IgD-negative memory B cell (primary cell): Measurements from ENCODE around the gene DLST. TPM values are rescaled to one million over a fixed set of nuclear protein-coding genes. Genes with fewer than 3 reads are reported as not detected.

Source experiments
- H3K27ac Mint-ChIP-seq, 3 donors: one replicate each; pipeline ENCODE4 v1.8.0; 2020 to 2022; ENCODE audit warnings: mild to moderate bottlenecking in 3 of 3, mixed read lengths in 3 of 3, moderate library complexity in 1 of 3
- H3K27me3 Mint-ChIP-seq: one replicate; pipeline ENCODE4 v1.8.0; 2021; ENCODE audit warnings: mixed read lengths
- H3K36me3 Mint-ChIP-seq: one replicate; pipeline ENCODE4 v1.8.0; 2020; ENCODE audit warnings: mild to moderate bottlenecking, mixed read lengths
- H3K4me1 Mint-ChIP-seq, 3 donors: one replicate each; pipeline ENCODE4 v1.8.0; 2020 to 2022; ENCODE audit warnings: mixed read lengths in 3 of 3, mild to moderate bottlenecking in 1 of 3
- H3K4me3 Mint-ChIP-seq, 4 donors: one replicate each; pipeline ENCODE4 v1.8.0; 2020 to 2022; ENCODE audit warnings: mild to moderate bottlenecking in 4 of 4, mixed read lengths in 4 of 4, moderate library complexity in 3 of 4
- H3K9me3 Mint-ChIP-seq, 3 donors: one replicate each; pipeline ENCODE4 v1.8.0; 2020 to 2021; ENCODE audit warnings: mixed read lengths in 3 of 3, mild to moderate bottlenecking in 1 of 3
- polyA plus RNA-seq: library from polyadenylated mRNA; unstranded; fragments of 300-500 nt; fragmentation: Illumina TruSeq; gene quantifications from one replicate; pipeline ENCODE4 v1.2.3, GENCODE V29; 2021

The DLST gene
- 10.3 TPM for polyA plus RNA-seq

DNA sequence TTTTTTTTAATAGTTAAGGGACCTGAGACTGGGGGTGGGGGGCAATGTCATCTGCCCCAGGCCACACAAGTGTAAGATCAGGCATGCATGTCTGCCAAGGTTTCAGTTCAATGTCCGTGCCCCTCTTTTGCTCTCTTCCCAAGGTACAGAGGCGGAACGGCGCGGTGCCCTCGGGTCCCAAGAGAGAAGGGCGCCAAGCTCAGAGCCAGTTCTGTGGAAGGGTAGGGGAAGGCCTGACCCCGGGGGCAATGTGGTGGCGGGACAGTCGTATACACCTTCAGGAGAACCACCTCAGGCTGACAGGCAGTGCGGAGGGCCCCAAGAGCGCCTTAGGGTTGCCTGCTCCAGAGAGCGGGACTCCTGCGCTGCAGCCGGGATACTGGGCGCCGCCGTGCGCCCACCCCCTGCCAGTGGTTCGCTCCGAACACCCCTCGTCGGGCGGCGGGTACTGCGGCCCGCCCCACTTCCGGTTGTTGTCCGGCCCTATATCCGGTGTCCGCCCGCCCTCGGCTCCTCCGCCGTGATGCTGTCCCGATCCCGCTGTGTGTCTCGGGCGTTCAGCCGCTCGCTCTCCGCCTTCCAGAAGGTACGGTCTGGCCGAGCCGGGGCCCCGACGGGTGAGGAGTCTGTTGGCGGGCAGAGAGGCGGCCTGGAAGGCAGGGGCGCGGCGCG is at the start of gene DLST:
Gene DLST (plus strand): TSS at position 486 of the 672 bp plus-strand sequence. CDS start 38 bp downstream, at position 524.
- Mint-ChIP-seq H3K27me3 (no peaks in the 10 kb centered on the region), H3K9me3 (no peaks in the 10 kb centered on the region), H3K36me3 (no peaks in the 10 kb centered on the region), H3K4me1 (peaks cover 36 to 52% (median 42%) of the 10 kb centered on the region in 3 donors), H3K4me3 (peak within 1 kb of the TSS; percentile 94 to 100 (median 99)), H3K27ac (peak within 1 kb of the TSS; percentile 88 to 98 (median 91))

- peaks cover 27 to 33% (median 32%) of the 10 kb centered on the region in 3 donors for H3K4me1 Mint-ChIP-seq
- H3K27me3 Mint-ChIP-seq = no peaks in the 10 kb centered on the region
- no peak overlapping the region for H3K27ac Mint-ChIP-seq
- peaks cover 2% of the 10 kb centered on the region for H3K36me3 Mint-ChIP-seq
- H3K4me3 Mint-ChIP-seq = no peak overlapping the region
- H3K9me3 Mint-ChIP-seq = no peaks in the 10 kb centered on the region
These were observed 48.9 kb upstream of the DLST start for GRCh38 chr14:74832849-74833248.

DNA sequence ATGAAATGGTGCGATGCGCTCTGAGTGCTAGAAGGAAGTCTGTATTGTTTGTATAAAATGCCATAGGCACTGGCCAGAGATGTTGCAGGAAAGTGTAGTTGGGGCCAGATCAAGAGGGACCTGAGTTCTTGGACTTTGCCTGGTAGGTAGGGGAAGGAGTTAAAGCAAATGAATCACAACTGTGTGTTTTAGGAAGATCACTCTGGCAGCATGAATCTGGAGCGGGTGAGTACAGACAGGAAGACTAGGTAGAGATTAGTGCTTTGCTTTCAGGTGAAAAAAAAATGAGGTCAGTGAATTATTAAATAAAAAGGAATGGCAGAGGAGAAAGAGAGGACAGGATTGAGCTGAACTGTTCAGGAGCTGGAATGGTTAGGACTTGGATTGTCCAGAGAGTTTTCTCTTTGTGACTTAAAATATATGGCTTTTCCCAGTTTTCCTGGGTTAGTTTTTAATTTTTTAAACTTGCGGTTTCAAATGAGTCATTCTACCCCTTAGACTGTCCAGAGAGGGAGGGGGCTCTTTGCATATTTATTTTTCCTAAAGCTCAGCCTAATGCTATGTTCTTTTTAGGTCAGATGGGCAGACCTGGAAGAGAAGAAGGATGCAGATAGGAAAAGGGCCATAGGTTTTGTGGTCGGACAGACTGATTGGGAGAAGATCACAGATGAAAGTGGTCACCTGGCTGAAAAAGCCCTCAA is 46.9 kb upstream of the DLST start:
- Mint-ChIP-seq H3K9me3 (no peaks in the 10 kb centered on the region), H3K36me3 (no peaks in the 10 kb centered on the region), H3K4me3 (peak overlapping the region in 2 of 4 donors; percentile 20 to 22), H3K4me1 (peaks cover 39 to 46% (median 45%) of the 10 kb centered on the region in 3 donors), H3K27ac (peak overlapping the region; percentile 54 to 91 (median 91)), H3K27me3 (no peaks in the 10 kb centered on the region)

DNA sequence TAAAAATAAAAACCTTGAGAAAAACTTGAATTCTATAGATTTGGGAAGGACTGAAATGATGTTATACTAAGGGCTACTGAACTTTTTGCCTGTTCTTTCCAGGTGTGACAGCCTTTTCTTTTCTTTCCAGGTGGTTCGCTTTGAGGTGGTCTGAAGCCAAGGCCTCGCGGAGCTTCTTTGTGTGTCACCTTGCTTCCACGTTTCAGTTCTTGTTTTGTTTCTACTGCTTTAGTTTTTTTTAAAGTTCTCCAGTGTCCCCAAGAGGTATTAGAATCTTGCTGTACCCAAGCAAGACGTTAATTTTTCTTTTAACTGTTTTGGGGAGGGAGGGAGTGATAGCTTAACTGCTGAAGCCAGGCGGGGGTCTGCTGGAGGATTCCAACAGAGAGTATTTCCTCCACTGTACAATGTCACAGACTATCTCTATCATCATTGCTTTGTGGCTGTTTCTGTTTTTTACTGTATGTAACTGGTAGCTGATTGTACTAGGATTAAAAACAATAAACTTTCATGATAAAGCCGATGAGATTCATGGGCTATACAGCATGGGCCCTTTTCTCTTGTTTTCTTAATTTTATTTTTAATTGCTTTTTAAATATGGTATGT is 46.0 kb upstream of the DLST start:
- Mint-ChIP-seq H3K9me3 (no peaks in the 10 kb centered on the region), H3K27me3 (no peaks in the 10 kb centered on the region), H3K36me3 (no peaks in the 10 kb centered on the region), H3K27ac (peak overlapping the region; percentile 54 to 91 (median 89)), H3K4me3 (peak overlapping the region; percentile 12 to 77 (median 44)), H3K4me1 (peaks cover 45 to 52% (median 51%) of the 10 kb centered on the region in 3 donors)

GRCh38 chr14:74836251-74836960 is 45.3 kb upstream of the DLST start:
- H3K4me1 Mint-ChIP-seq = peaks cover 51 to 59% (median 57%) of the 10 kb centered on the region in 3 donors
- H3K4me3 Mint-ChIP-seq = peak overlapping the region; percentile 41 to 86 (median 74)
- no peaks in the 10 kb centered on the region for H3K36me3 Mint-ChIP-seq
- H3K27me3 Mint-ChIP-seq = no peaks in the 10 kb centered on the region
- H3K27ac Mint-ChIP-seq = peak overlapping the region in 2 of 3 donors; percentile 85 to 89
- no peaks in the 10 kb centered on the region for H3K9me3 Mint-ChIP-seq

- Mint-ChIP-seq H3K36me3 (no peaks in the 10 kb centered on the region), H3K4me3 (peak overlapping the region; percentile 59 to 94 (median 70)), H3K27ac (peak overlapping the region; percentile 72 to 82 (median 75)), H3K4me1 (peaks cover 61 to 68% (median 68%) of the 10 kb centered on the region in 3 donors), H3K9me3 (no peaks in the 10 kb centered on the region), H3K27me3 (no peaks in the 10 kb centered on the region)
These were observed 43.5 kb upstream of the DLST start for GRCh38 chr14:74838166-74838565.

DNA sequence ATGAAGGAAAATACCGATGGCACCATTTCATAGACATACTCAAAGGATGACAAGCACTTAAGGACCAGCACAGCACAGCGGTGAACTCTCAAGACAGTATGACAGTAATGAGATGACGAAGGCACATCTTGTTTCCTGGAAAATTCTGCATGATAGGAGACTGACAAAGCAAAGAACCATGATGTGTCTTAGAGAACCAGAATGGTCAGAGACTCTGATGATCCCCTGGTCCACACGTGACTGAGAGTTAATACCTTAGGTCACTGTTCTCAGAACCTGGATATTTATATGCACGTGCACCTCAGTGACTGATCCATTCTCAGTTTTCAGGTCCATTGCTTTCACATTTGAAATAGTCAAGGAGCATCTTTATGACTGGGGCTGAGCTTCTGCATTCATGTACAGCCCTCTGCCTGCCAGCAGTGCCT is 41.1 kb upstream of the DLST start:
- H3K4me1 Mint-ChIP-seq = peaks cover 54 to 57% (median 56%) of the 10 kb centered on the region in 3 donors

DNA sequence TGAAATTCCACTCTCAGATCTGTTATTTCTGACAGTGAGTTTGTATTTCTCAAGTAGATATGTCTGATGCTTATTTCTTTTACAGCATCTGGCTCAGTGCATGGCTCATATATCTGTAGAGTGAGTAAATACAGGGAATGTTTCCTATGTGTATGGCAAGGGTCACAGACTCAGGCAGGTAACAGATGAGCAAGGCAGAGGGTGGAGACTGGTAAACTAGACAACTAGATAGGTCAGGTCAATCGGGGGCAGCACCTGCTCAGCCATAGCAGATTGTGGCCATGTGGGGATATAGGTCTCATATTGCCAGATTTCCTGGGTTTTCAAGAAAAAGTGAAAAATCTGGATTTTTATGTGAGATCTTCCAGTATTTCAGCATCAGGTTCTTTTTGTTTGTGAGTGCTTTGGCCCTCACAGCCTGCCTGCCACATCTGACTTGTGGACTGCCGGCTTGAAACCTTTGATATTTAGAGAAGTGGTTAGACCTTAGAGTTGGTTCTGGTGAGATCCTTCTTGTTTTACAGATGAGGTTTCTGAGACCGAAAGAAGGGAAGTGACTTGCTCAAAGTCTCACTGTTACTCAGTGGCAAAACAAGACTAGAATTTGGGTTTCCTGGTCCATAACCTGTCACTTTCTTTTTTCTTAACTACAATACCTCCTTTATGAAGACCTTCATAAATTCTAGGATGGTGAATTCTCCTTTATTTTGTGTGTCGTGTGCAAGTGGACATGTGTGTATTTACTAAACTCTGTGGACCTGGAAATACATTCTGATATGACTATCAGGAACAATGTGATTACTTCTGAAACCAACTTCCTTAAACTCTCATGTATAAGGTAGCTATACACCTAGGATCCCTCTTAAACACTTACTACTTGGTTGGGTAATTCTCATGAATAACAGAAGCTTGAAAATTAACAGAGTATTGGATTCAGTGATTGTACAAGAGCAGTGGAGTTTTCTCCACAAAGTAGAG is 40.2 kb upstream of the DLST start:
- Mint-ChIP-seq H3K4me1 (peaks cover 47 to 50% (median 49%) of the 10 kb centered on the region in 3 donors), H3K4me3 (peak overlapping the region; percentile 9 to 87 (median 58)), H3K9me3 (no peaks in the 10 kb centered on the region), H3K36me3 (no peaks in the 10 kb centered on the region), H3K27me3 (no peaks in the 10 kb centered on the region), H3K27ac (peak overlapping the region; percentile 66 to 95 (median 90))

More for the DNA sequence above, 41.1 kb upstream of the DLST start:
- Mint-ChIP-seq H3K27me3 (no peaks in the 10 kb centered on the region), H3K9me3 (no peaks in the 10 kb centered on the region), H3K36me3 (no peaks in the 10 kb centered on the region), H3K4me3 (peak overlapping the region in 3 of 4 donors; percentile 21 to 85 (median 49)), H3K27ac (peak overlapping the region; percentile 66 to 95 (median 90))

- H3K27ac Mint-ChIP-seq = no peak overlapping the region
- no peaks in the 10 kb centered on the region for H3K27me3 Mint-ChIP-seq
- peaks cover 27 to 29% (median 28%) of the 10 kb centered on the region in 3 donors for H3K4me1 Mint-ChIP-seq
- no peaks in the 10 kb centered on the region for H3K36me3 Mint-ChIP-seq
- no peak overlapping the region for H3K4me3 Mint-ChIP-seq
- no peaks in the 10 kb centered on the region for H3K9me3 Mint-ChIP-seq
These were observed 38.1 kb upstream of the DLST start for GRCh38 chr14:74843653-74844052.

- no peak overlapping the region for H3K27ac Mint-ChIP-seq
- no peaks in the 10 kb centered on the region for H3K9me3 Mint-ChIP-seq
- no peaks in the 10 kb centered on the region for H3K36me3 Mint-ChIP-seq
- no peaks in the 10 kb centered on the region for H3K27me3 Mint-ChIP-seq
- H3K4me1 Mint-ChIP-seq = peaks cover 12 to 13% (median 12%) of the 10 kb centered on the region in 3 donors
- no peak overlapping the region for H3K4me3 Mint-ChIP-seq
These were observed 35.5 kb upstream of the DLST start for GRCh38 chr14:74846168-74846567.

DNA sequence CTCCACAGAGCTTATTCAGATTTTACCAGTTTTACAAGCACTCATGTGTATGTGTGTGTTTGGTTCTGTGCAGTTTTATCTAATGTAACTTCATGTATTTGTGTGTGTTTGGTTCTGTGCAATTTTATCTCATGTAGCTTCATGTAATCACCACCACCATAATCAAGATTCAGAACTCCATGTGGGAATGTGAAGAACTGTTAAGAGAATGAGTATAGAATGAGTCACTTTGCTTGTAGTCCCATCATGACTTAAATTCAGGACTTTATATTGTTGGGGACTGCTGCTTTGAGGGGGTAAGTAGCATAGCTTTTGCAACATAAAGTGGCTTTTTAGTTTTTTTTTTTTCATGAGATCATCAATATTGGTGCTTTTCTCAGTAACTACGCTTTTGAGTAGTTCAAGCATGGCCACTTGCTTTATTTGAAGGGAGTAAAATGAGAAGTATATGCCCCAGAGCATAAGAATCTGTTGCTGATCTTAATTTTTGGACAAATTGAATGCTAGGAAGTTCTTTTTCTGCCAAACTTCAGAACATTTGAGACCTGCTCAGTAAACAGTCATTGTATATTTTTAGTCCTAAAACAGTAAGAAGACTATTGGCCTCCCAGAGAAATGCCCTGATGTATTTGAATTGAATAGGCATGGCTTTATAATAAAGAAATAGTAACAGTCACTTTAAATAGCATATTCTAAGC is 34.6 kb upstream of the DLST start:
- no peaks in the 10 kb centered on the region for H3K36me3 Mint-ChIP-seq
- H3K27ac Mint-ChIP-seq = no peak overlapping the region
- no peaks in the 10 kb centered on the region for H3K9me3 Mint-ChIP-seq
- H3K27me3 Mint-ChIP-seq = no peaks in the 10 kb centered on the region
- H3K4me1 Mint-ChIP-seq = peaks cover 3 to 6% (median 4%) of the 10 kb centered on the region in 3 donors
- no peak overlapping the region for H3K4me3 Mint-ChIP-seq

DNA sequence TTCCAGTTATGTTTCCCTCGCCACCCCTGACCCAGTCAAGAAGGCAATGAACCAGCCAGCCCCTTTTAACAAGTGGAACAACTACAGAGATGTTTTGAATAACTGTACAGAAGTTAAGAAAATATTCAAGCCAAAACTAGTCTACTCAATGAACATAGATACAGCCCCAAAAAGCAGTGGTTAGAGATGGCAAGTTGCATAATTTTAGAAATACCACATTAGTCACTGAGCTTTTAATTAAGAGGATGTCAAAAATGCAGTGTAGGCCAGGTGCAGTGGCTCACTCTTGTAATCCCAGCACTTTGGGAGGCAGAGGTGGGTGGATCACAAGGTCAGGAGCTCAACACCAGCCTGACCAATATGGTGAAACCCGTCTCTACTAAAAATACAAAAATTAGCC is 32.9 kb upstream of the DLST start:
- H3K9me3 Mint-ChIP-seq = no peaks in the 10 kb centered on the region
- H3K27me3 Mint-ChIP-seq = no peaks in the 10 kb centered on the region
- no peaks in the 10 kb centered on the region for H3K36me3 Mint-ChIP-seq
- H3K27ac Mint-ChIP-seq = no peak overlapping the region
- peaks cover 10 to 15% (median 14%) of the 10 kb centered on the region in 3 donors for H3K4me1 Mint-ChIP-seq
- H3K4me3 Mint-ChIP-seq = no peak overlapping the region

DNA sequence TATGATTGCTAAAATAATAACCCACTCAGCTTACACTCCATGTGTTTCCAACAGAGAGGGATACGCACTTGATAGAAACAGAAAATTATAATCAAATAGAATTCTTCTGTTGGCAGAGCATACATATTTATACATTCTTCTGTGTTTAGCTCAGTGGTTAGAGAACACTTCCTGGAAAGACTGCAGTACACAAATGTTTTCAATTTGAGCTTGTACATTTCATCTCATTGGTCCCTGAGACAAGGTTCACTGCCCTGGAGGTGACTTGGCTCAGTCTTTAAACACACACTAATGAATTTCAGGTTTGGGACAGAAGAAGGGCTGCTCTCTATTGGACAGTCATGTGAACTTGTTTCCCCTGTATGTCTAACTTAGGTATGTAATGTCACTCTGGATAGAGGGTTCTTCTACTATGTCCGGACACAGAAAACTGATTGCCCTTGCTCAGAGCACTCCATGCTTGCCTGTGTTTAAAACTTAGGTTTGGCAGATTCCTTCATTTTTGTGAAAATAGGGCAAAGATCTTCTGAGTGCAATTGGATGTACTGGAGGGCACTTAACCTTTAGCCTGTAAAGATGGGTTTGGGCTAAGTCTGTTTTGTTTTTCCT is 28.7 kb upstream of the DLST start:
- Mint-ChIP-seq H3K4me1 (peaks cover 23 to 25% (median 24%) of the 10 kb centered on the region in 3 donors), H3K9me3 (no peaks in the 10 kb centered on the region), H3K27me3 (no peaks in the 10 kb centered on the region), H3K36me3 (peaks cover 3% of the 10 kb centered on the region), H3K27ac (no peak overlapping the region), H3K4me3 (peak overlapping the region in 2 of 4 donors; percentile 55 to 59)
